Right atrium auricular region (tissue), 2 donors: ENCODE measurements around the gene EPB41L4A. TPM values are rescaled to one million over a fixed set of nuclear protein-coding genes. Genes with fewer than 3 reads are reported as not detected.
"Not testable (repeated sequence)": the region's sequence is repeated elsewhere in the genome, so short reads cannot be mapped to it uniquely, and the experiment has no call there.

Source experiments
- DNase-seq: peaks from one replicate; pipeline ENCODE4 v3.0.0-alpha.2; 2019; ENCODE audit warnings: low spot score
- H3K27ac ChIP-seq, 2 donors: fragments of 200-600 bp; sonication (generic); 1 replicate in 1 of 2; 2 replicates in 1 of 2; pipeline ENCODE4 v1.5.1; 2016 to 2019
- H3K27me3 ChIP-seq, 2 donors: fragments of 200-600 bp; sonication (generic); one replicate each; pipeline versions ENCODE4 v1.5.1 to v1.6.0; 2017 to 2019
- H3K36me3 ChIP-seq: fragments of 200-600 bp; sonication (generic); one replicate; pipeline ENCODE4 v1.5.1; 2016
- H3K4me1 ChIP-seq, 2 donors: fragments of 200-600 bp; sonication (generic); one replicate each; pipeline versions ENCODE4 v1.5.1 to v1.6.0; 2017 to 2019
- H3K4me3 ChIP-seq, 2 donors: fragments of 200-600 bp; sonication (generic); 1 replicate in 1 of 2; 2 replicates in 1 of 2; pipeline ENCODE4 v1.5.1; 2017 to 2019; ENCODE audit warnings: mild to moderate bottlenecking in 1 of 2, moderate library complexity in 1 of 2
- H3K9me3 ChIP-seq, 2 donors: fragments of 200-600 bp; sonication (generic); one replicate each; pipeline ENCODE4 v1.5.1; 2019
- total RNA-seq, 2 donors: library from RNA; depleted of rRNA; stranded (reverse); fragments of >200 nt; gene quantifications; one replicate each; pipeline ENCODE4 v1.1.0, GENCODE V29; 2016
- TF ChIP-seq, protein P1 (sequence below), 2 donors: fragments of 200-600 bp; sonication (generic); IDR thresholded peaks; one replicate each; pipeline ENCODE4 v1.5.1; 2019; ENCODE audit warnings: antibody characterized with exemption in 2 of 2

The EPB41L4A gene
- total RNA-seq, 2 donors from 2014 or later = 13.8 to 17.9 TPM

DNA sequence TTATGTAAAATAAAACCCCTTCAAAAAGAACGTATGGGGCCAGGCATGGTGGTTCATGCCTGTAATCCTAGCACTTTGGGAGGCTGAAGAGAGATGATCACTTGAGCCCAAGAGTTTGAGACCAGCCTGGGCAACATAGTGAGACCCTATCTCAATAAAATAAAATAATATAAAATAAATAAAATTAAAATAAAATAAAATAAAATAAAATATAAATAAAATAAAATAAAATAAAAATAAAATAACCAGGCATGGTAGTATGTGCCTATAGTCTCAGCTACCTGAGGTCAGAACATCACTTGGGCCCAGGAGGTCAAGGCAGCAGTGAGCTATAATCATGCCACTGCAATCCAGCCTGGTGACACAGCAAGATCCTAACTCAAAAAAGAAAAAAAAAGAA, 185.1 kb downstream of the EPB41L4A start:
- peaks cover 0 to 5% of the 10 kb centered on the region in 2 donors for H3K4me1 ChIP-seq
- H3K27me3 ChIP-seq = no peaks in the 10 kb centered on the region
- TF ChIP-seq, protein P1, sequence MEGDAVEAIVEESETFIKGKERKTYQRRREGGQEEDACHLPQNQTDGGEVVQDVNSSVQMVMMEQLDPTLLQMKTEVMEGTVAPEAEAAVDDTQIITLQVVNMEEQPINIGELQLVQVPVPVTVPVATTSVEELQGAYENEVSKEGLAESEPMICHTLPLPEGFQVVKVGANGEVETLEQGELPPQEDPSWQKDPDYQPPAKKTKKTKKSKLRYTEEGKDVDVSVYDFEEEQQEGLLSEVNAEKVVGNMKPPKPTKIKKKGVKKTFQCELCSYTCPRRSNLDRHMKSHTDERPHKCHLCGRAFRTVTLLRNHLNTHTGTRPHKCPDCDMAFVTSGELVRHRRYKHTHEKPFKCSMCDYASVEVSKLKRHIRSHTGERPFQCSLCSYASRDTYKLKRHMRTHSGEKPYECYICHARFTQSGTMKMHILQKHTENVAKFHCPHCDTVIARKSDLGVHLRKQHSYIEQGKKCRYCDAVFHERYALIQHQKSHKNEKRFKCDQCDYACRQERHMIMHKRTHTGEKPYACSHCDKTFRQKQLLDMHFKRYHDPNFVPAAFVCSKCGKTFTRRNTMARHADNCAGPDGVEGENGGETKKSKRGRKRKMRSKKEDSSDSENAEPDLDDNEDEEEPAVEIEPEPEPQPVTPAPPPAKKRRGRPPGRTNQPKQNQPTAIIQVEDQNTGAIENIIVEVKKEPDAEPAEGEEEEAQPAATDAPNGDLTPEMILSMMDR (IDR thresholded peaks at IDR 0.05) = no peak
- H3K4me3 ChIP-seq = no peak overlapping the region
- no peak for DNase-seq
- no peaks in the 10 kb centered on the region for H3K36me3 ChIP-seq
- no peak overlapping the region for H3K27ac ChIP-seq
- H3K9me3 ChIP-seq = no peaks in the 10 kb centered on the region

DNA sequence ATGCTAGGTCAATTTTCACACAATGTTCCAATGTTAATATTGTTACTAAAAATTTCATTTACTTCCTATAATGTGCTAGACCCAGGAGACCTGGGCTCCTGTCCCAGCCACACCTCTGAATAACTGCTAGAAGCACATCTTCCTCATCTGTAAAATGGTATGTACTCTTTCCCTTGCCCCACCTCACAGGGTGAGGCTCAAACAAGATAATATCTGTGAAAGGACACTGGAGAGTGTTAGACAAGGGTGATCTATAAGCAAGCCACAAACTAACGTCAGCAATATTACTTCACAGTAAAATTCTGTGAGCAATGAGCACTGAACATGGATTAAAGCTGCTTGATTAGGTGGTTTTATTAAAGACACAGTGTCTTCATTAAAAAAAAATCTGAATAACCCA, 186.4 kb downstream of the EPB41L4A start:
- Histone ChIP-seq H3K27ac (no peak overlapping the region), H3K9me3 (no peaks in the 10 kb centered on the region), H3K4me1 (peaks cover 0 to 18% of the 10 kb centered on the region in 2 donors), H3K4me3 (no peak overlapping the region), H3K27me3 (no peaks in the 10 kb centered on the region), H3K36me3 (no peaks in the 10 kb centered on the region)
- TF ChIP-seq, protein P1 (IDR thresholded peaks at IDR 0.05) = no peak
- DNase-seq = no peak

DNA sequence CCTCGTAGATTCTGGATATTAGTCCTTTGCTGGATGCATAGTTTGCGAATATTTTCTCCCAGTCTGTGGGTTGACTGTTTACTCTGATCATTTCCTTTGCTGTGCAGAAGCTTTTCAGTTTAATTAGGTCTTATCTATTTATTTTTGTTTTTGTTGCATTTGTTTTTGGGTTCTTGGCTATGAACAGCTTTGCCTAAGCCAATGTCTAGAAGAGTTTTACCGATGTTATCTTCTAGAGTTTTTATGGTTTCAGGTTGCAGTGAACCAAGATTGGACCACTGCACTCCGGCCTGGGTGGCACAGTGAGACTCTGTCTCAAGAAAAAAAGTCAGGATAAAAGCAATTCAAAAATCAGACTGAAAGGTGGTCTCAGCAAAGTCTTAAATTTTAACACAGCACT, 188.5 kb downstream of the EPB41L4A start:
- Histone ChIP-seq H3K27ac (no peak overlapping the region), H3K9me3 (no peaks in the 10 kb centered on the region), H3K4me3 (no peak overlapping the region), H3K36me3 (no peaks in the 10 kb centered on the region), H3K4me1 (peaks cover 0 to 18% of the 10 kb centered on the region in 2 donors), H3K27me3 (no peaks in the 10 kb centered on the region)
- TF ChIP-seq, protein P1 (IDR thresholded peaks at IDR 0.05) = no peak
- DNase-seq = no peak

DNA sequence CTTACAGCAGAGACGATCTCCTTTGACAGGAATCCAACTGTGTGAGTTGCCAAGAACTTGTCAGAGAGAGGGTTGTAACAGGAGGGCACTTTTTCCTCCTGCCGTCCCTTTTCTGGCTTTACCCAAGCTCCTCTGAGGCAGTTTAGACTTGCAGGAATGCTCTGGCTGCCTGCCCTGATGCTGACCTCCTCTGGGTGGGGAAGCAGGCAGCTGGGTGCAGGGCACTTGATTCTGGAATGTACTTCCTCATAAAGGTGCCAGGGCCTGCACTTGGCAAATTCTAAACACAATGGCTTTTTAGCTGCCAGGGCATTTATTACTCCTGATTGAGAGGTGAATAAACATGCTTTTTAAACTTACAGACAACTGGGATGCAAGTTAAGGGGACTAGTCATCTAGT, 190.4 kb downstream of the EPB41L4A start:
- TF ChIP-seq, protein P1 (IDR thresholded peaks at IDR 0.05) = no peak
- DNase-seq = peak; percentile 73
- H3K9me3 ChIP-seq = no peaks in the 10 kb centered on the region
- H3K27me3 ChIP-seq = no peaks in the 10 kb centered on the region
- H3K36me3 ChIP-seq = no peaks in the 10 kb centered on the region
- H3K4me1 ChIP-seq = peaks cover 0 to 18% of the 10 kb centered on the region in 2 donors
- peak overlapping the region in 1 of 2 donors; percentile 4 for H3K4me3 ChIP-seq
- H3K27ac ChIP-seq = peak overlapping the region in 1 of 2 donors; percentile 49

DNA sequence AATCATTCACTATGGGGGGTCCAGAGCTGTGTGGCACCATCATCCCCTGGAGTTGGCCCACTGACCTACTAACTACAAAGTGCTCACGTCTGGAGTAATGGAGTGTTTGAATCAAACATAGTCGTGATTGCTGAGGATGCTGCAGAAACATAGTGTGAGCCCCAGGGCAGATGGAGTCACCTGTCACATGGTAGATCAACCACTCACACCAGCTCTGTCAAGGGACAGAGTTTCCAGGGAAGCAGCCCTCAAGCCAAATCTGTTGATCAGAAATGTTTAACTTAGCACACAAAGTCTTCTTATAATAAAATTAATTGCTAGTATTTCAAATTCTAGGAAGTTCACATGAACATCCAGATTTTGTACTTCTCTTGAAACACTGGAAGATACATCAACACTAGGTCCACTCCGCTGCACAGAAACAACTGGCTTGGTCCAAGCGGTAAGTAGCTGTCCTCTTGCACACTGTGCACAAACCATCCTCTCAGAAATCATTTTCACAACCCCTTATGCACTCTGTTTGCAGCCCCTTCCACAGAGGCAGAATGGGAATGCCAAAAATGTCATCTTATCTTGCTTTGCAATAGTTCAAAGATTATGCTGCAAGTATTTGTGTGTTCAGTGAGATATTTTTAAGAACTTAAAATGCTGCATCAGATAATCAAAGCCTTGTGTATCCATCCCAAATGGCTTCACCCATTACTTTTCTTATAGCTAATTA, 191.0 kb downstream of the EPB41L4A start:
- peak overlapping the region in 1 of 2 donors; percentile 4 for H3K4me3 ChIP-seq
- no peak for DNase-seq
- no peaks in the 10 kb centered on the region for H3K27me3 ChIP-seq
- H3K9me3 ChIP-seq = no peaks in the 10 kb centered on the region
- H3K4me1 ChIP-seq = peaks cover 0 to 18% of the 10 kb centered on the region in 2 donors
- H3K36me3 ChIP-seq = no peaks in the 10 kb centered on the region
- peak overlapping the region in 1 of 2 donors; percentile 49 for H3K27ac ChIP-seq
- TF ChIP-seq, protein P1 (IDR thresholded peaks at IDR 0.05) = no peak

DNA sequence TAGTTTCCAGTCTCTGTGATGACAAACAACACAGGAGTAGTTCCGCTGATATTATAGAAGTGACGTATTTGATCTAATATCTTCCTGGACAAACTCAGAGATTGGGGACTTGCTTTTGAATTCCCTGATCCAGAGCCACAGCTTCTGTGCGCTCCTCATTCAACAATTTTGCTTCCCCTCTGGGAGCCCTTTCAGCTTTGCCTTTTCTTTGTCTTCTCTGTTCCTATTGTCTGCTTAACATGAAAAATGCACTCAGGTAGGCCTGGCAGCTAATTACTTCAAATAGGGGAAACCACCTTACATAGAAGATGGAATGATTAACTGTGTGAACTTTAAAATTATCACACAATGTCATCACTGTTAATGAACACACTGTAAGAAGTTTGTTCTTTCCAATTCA, 192.9 kb downstream of the EPB41L4A start:
- no peak overlapping the region for H3K4me3 ChIP-seq

DNA sequence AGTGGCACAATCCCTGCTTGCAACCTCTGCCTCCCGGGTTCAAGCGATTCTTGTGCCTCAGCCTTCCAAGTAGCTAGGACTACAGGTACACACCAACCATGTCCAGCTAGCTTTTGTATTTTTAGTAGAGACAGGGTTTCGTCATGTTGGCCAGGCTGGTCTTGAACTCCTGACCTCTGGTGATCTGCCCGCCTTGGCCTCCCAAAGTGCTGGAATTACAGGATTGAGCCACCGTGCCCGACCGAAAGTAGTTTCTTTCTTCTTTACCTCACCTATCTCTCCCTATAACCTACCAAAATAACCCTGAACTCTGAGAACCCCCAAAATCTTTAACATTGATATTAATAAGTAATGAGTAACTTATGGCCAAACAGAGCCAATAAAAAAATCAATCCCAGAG, 196.1 kb downstream of the EPB41L4A start:
- not testable (repeated sequence) for H3K36me3 ChIP-seq, H3K27me3 ChIP-seq, H3K9me3 ChIP-seq, H3K4me3 ChIP-seq, H3K27ac ChIP-seq, DNase-seq, H3K4me1 ChIP-seq

More for the DNA sequence above, 192.9 kb downstream of the EPB41L4A start:
- Histone ChIP-seq H3K4me1 (peaks cover 0 to 18% of the 10 kb centered on the region in 2 donors), H3K9me3 (no peaks in the 10 kb centered on the region), H3K36me3 (no peaks in the 10 kb centered on the region), H3K27me3 (no peaks in the 10 kb centered on the region), H3K27ac (no peak overlapping the region)
- TF ChIP-seq, protein P1 (IDR thresholded peaks at IDR 0.05) = no peak
- DNase-seq = no peak
